Skeletal muscle satellite cell (primary cell): ENCODE results near the gene FMOD. TPM values are rescaled to one million over a fixed set of nuclear protein-coding genes. Genes with fewer than 3 reads are reported as not detected.
"Not testable (repeated sequence)": the region's sequence is repeated elsewhere in the genome, so short reads cannot be mapped to it uniquely, and the experiment has no call there.

Source experiments
- H3K27me3 ChIP-seq: 2 replicates; pipeline ENCODE4 v1.7.0; 2013; ENCODE audit warnings: low read length; ENCODE audit not compliant: control insufficient read depth, insufficient read depth
- H3K36me3 ChIP-seq: 2 replicates; pipeline ENCODE4 v1.7.0; 2013; ENCODE audit warnings: mild to moderate bottlenecking, control low read depth, low read length; ENCODE audit not compliant: insufficient read depth
- H3K4me1 ChIP-seq: 2 replicates; pipeline ENCODE4 v1.7.0; 2013; ENCODE audit warnings: low read length; ENCODE audit not compliant: control insufficient read depth, insufficient read depth
- H3K4me2 ChIP-seq: 2 replicates; pipeline ENCODE4 v1.7.0; 2013; ENCODE audit warnings: mild to moderate bottlenecking, low read length
- H3K4me3 ChIP-seq: 2 replicates; pipeline ENCODE4 v1.7.0; 2013; ENCODE audit warnings: low read length
- H3K9ac ChIP-seq: 2 replicates; pipeline ENCODE4 v1.7.0; 2013; ENCODE audit warnings: mild to moderate bottlenecking, low read depth, low read length, moderate library complexity
- H3K9me3 ChIP-seq: replicated peaks from 2 replicates; pipeline ENCODE4 v1.7.0; 2013; ENCODE audit warnings: mild to moderate bottlenecking, control low read depth, low read length
- small RNA-seq: library from RNA; depleted of rRNA; stranded (forward); fragments of <200 nt; gene quantifications from one replicate; pipeline ENCODE3, GENCODE V24; 2012

Gene FMOD

GRCh38 chr1:203300441-203301330, 50.2 kb downstream of the FMOD start:
- H3K4me1 ChIP-seq, result peaks cover 5% of the 10 kb centered on the region
- no peak overlapping the region for H3K4me3 ChIP-seq
- H3K4me2 ChIP-seq, result no peak overlapping the region
- no peaks in the 10 kb centered on the region for H3K36me3 ChIP-seq
- peaks cover 47% of the 10 kb centered on the region for H3K27me3 ChIP-seq
- H3K9me3 ChIP-seq, result no peaks in the 10 kb centered on the region
- no peak overlapping the region for H3K9ac ChIP-seq

GRCh38 chr1:203299719-203300429, 51.0 kb downstream of the FMOD start:
- not testable (repeated sequence) for H3K4me1 ChIP-seq, H3K36me3 ChIP-seq, H3K9ac ChIP-seq, H3K9me3 ChIP-seq, H3K4me3 ChIP-seq, H3K4me2 ChIP-seq
- peaks cover 50% of the 10 kb centered on the region for H3K27me3 ChIP-seq

- no peak overlapping the region for H3K9ac ChIP-seq
- H3K9me3 ChIP-seq, result no peaks in the 10 kb centered on the region
- H3K36me3 ChIP-seq, result no peaks in the 10 kb centered on the region
- peaks cover 50% of the 10 kb centered on the region for H3K27me3 ChIP-seq
- no peaks in the 10 kb centered on the region for H3K4me1 ChIP-seq
- H3K4me2 ChIP-seq, result no peak overlapping the region
- H3K4me3 ChIP-seq, result no peak overlapping the region
Measured at GRCh38 chr1:203299169-203299568, 51.8 kb downstream of the FMOD start.

GRCh38 chr1:203296460-203297073, 54.4 kb downstream of the FMOD start:
- no peaks in the 10 kb centered on the region for H3K36me3 ChIP-seq
- no peaks in the 10 kb centered on the region for H3K4me1 ChIP-seq
- H3K27me3 ChIP-seq, result peaks cover 50% of the 10 kb centered on the region
- no peak overlapping the region for H3K4me2 ChIP-seq
- H3K4me3 ChIP-seq, result no peak overlapping the region
- no peaks in the 10 kb centered on the region for H3K9me3 ChIP-seq
- no peak overlapping the region for H3K9ac ChIP-seq

GRCh38 chr1:203295796-203296195, 55.1 kb downstream of the FMOD start:
- no peak overlapping the region for H3K9ac ChIP-seq
- H3K4me2 ChIP-seq, result no peak overlapping the region
- H3K4me1 ChIP-seq, result peaks cover 5% of the 10 kb centered on the region
- H3K36me3 ChIP-seq, result no peaks in the 10 kb centered on the region
- no peaks in the 10 kb centered on the region for H3K9me3 ChIP-seq
- H3K4me3 ChIP-seq, result no peak overlapping the region
- H3K27me3 ChIP-seq, result peaks cover 47% of the 10 kb centered on the region

GRCh38 chr1:203291201-203292096, 59.5 kb downstream of the FMOD start:
- Histone ChIP-seq H3K36me3 (no peaks in the 10 kb centered on the region), H3K9ac (no peak overlapping the region), H3K4me3 (no peak overlapping the region), H3K4me2 (peak overlapping the region; percentile 68), H3K27me3 (peaks cover 28% of the 10 kb centered on the region), H3K9me3 (no peaks in the 10 kb centered on the region), H3K4me1 (peaks cover 33% of the 10 kb centered on the region)

Small RNAs within 50 kb of the gene (small RNA-seq; reads per million reads assigned to genes)
- gene AL359837.1, result not detected
- 2.1 reads per million, percentile 67 among the genes with 10 or more reads in this experiment for gene RNU6-487P
